Measurements from ENCODE around the gene ADAD2.

ADAD2 gene

DNA sequence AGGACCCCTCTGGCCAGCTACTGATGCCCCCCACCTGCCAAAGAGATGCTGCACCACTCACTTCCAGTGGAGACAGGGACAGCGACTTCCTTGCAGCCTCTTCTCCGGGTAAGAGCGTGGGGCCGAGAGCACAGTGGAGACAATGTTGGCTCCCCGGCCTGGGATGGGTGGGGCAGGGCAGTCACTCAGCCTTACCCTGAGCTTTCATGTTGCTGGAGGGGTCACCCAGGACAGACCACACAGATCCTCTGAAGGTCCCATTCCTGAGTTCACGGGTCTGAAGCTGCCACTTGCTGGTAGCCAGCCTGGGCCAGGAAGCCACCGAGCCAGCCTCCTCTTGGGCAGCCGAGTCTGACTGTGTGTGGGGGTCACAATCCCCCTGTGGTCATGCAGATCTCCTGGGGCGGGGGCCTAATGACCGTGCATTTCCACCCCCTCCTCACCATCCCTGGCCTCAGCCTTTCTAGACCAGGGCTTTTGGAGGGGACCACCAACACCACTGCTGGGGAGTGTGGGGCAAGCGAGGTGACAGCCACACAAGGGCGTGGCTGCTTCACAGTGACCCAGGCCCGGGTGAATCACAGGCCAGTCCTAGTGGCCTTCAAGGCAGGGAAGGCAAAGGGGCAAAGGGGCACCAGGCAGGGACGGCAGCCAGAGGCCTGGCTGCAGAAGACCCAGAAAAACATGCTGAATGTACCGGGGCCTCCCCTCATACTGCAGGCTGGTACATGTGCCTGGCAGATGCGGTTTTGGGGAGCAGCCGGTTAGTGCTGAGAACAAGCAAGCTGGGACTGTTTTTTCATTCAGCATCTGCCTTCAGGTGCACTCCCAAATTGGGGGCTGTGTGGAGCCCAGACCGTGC lies 14.5 kb upstream of the ADAD2 start:
- Histone ChIP-seq H3K4me3 (ENCODE audit: low read depth in 1 of 2, low read length in 2 of 2) (no peak overlapping the region), H3K9ac (ENCODE audit: low read depth in 1 of 2, low read length in 2 of 2) (no peak overlapping the region), H3K9me3 (ENCODE audit: control insufficient read depth in 1 of 2, low read length in 2 of 2) (no peaks in the 10 kb centered on the region), H3K36me3 (ENCODE audit: control insufficient read depth in 1 of 2, insufficient read depth in 2 of 2, low read length in 2 of 2) (peaks cover 11 to 25% of the 10 kb centered on the region in 2 donors), H3K4me1 (ENCODE audit: control insufficient read depth in 1 of 2, insufficient read depth in 2 of 2, low read length in 2 of 2) (peaks cover 18 to 25% of the 10 kb centered on the region in 2 donors), H3K27ac (ENCODE audit: low read depth, low read length) (peak overlapping the region; percentile 68), H3K27me3 (ENCODE audit: control insufficient read depth in 1 of 2, insufficient read depth in 2 of 2, low read length in 2 of 2) (no peaks in the 10 kb centered on the region)

DNA sequence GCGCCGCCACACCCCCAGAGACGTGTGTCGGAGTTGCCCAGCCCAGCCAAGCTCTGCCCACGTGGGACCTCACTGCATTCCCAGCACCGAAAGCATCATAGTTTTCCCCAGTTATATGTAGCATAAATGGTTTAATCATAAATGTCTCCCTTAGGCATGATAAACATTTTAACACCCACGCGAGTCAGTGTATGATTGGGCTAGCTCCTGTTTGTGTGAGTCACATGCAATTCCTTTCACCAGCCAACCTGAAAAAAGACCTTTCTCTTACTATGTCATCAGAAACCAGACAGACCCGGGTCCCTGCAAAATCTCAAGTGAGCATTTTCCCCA lies 13.2 kb upstream of the ADAD2 start:
- H3K9ac ChIP-seq (ENCODE audit: low read depth in 1 of 2, low read length in 2 of 2), result no peak overlapping the region

DNA sequence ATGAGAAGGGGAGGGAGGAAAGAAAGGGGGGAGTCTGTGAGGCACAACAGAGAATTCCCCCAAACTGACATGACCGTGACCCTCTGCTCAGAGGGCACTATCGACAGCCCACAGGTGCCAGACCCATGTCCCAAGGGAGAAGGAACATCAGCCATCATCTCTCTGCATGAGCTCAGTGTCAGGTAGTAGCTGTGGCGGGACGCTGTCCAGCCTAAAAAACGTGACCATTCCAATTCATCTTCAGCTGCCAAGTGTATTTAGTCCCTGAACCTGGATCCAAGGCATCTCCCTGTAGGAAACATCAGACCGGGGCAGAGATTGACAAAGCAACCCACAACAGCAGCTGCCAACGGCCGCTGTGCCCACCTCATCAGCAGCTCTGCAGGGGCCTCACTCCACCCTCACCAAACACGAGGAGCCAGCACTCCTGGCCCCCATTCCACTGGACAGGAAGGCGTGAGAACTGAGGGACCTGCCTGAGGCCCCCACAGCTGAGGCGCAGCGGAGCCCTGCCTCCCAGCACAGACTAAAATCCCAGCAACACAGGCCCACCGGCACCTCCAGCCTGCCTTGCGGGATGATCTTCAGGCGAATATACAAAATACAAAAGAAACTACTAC lies 12.7 kb upstream of the ADAD2 start:
- Histone ChIP-seq H3K4me3 (ENCODE audit: low read depth in 1 of 2, low read length in 2 of 2) (no peak overlapping the region), H3K27ac (ENCODE audit: low read depth, low read length) (no peak overlapping the region), H3K9me3 (ENCODE audit: control insufficient read depth in 1 of 2, low read length in 2 of 2) (no peaks in the 10 kb centered on the region), H3K4me1 (ENCODE audit: control insufficient read depth in 1 of 2, insufficient read depth in 2 of 2, low read length in 2 of 2) (peaks cover 18 to 25% of the 10 kb centered on the region in 2 donors), H3K27me3 (ENCODE audit: control insufficient read depth in 1 of 2, insufficient read depth in 2 of 2, low read length in 2 of 2) (no peaks in the 10 kb centered on the region), H3K36me3 (ENCODE audit: control insufficient read depth in 1 of 2, insufficient read depth in 2 of 2, low read length in 2 of 2) (peaks cover 26 to 43% of the 10 kb centered on the region in 2 donors), H3K9ac (ENCODE audit: low read depth in 1 of 2, low read length in 2 of 2) (no peak overlapping the region)

More for the DNA sequence above, 13.2 kb upstream of the ADAD2 start:
- peaks cover 18 to 25% of the 10 kb centered on the region in 2 donors for H3K4me1 ChIP-seq (ENCODE audit: control insufficient read depth in 1 of 2, insufficient read depth in 2 of 2, low read length in 2 of 2)
- peaks cover 23 to 37% of the 10 kb centered on the region in 2 donors for H3K36me3 ChIP-seq (ENCODE audit: control insufficient read depth in 1 of 2, insufficient read depth in 2 of 2, low read length in 2 of 2)
- no peak overlapping the region for H3K4me3 ChIP-seq (ENCODE audit: low read depth in 1 of 2, low read length in 2 of 2)
- peak overlapping the region; percentile 44 for H3K27ac ChIP-seq (ENCODE audit: low read depth, low read length)
- H3K9me3 ChIP-seq (ENCODE audit: control insufficient read depth in 1 of 2, low read length in 2 of 2), result no peaks in the 10 kb centered on the region
- no peaks in the 10 kb centered on the region for H3K27me3 ChIP-seq (ENCODE audit: control insufficient read depth in 1 of 2, insufficient read depth in 2 of 2, low read length in 2 of 2)

DNA sequence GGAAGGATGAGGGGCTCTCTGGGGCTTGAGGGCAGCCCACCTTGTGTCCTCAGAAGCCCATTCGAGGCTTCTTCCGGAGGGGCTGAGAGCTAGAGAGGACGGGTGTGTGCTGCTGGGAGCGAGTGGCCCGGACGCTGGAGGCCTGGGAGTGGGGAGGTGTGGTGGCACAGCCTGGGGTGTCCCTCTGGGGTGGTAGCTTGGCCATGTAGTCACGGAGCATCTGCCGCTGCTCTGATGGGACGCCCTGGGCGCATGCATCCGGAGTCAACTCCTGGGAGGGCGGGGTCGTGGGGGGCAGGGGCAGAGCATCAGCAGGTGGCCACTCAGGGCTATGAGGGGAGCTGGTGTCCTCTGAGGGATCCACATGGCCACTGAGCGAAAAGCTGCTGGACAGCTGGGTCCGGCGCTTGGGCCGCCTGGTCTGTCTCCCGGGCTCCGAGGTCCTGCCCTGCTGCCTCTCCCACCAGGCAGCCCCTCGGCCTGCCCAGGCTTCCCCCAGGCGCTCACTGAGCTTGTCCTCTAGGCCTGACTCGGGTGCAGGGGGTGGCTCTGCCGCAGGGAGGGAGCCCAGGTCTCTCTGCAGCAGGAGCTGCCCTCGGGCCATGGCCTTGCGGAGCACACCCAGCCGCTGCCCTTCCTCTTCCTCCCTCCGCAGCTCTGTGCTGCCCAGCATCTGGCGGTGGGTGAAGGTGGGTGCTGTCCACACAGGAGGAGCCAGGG lies 11.9 kb upstream of the ADAD2 start:
- Histone ChIP-seq H3K36me3 (ENCODE audit: control insufficient read depth in 1 of 2, insufficient read depth in 2 of 2, low read length in 2 of 2) (peaks cover 29 to 50% of the 10 kb centered on the region in 2 donors), H3K9ac (ENCODE audit: low read depth in 1 of 2, low read length in 2 of 2) (no peak overlapping the region), H3K27ac (ENCODE audit: low read depth, low read length) (no peak overlapping the region)

DNA sequence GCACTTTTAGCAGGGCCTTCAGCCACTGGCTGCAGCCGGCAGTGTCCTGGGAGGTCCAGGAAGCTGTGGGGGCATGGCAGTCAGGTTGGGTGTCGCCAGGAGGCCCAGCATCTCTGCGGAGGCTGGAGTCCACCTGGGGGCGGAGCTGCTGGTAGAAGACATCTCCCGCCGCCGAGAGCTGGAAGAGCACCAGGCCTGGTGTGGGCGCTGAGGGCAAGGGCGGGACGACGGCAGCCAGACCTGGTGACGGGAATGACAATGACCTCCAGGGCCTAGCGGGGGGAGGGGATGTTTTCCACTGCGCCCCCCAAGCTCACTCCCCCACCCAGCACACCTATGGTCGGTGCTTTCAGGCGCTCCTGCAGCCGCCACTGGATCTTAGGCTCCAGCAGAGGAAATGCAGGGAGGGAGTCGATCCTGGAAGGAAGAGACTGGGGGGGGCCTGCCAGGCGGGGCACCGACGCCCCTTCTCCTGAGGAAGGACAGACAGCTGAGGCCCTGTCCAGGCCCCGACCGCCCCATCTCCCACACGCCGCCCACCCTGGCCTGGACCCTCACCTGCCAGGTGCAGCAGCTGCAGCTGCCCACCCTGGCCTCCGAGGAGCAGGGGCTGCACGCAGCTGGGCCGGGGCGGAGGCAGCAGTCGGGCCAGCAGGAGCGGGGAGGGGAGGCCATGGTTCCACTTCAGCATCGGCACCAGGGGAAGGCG lies 11.2 kb upstream of the ADAD2 start:
- Histone ChIP-seq H3K4me1 (ENCODE audit: control insufficient read depth in 1 of 2, insufficient read depth in 2 of 2, low read length in 2 of 2) (peaks cover 18 to 27% of the 10 kb centered on the region in 2 donors), H3K9ac (ENCODE audit: low read depth in 1 of 2, low read length in 2 of 2) (no peak overlapping the region), H3K27ac (ENCODE audit: low read depth, low read length) (no peak overlapping the region), H3K27me3 (ENCODE audit: control insufficient read depth in 1 of 2, insufficient read depth in 2 of 2, low read length in 2 of 2) (no peaks in the 10 kb centered on the region), H3K36me3 (ENCODE audit: control insufficient read depth in 1 of 2, insufficient read depth in 2 of 2, low read length in 2 of 2) (peaks cover 29 to 57% of the 10 kb centered on the region in 2 donors), H3K4me3 (ENCODE audit: low read depth in 1 of 2, low read length in 2 of 2) (no peak overlapping the region), H3K9me3 (ENCODE audit: control insufficient read depth in 1 of 2, low read length in 2 of 2) (no peaks in the 10 kb centered on the region)

More for the DNA sequence above, 11.9 kb upstream of the ADAD2 start:
- no peak overlapping the region for H3K4me3 ChIP-seq (ENCODE audit: low read depth in 1 of 2, low read length in 2 of 2)
- peaks cover 18 to 25% of the 10 kb centered on the region in 2 donors for H3K4me1 ChIP-seq (ENCODE audit: control insufficient read depth in 1 of 2, insufficient read depth in 2 of 2, low read length in 2 of 2)
- no peaks in the 10 kb centered on the region for H3K9me3 ChIP-seq (ENCODE audit: control insufficient read depth in 1 of 2, low read length in 2 of 2)
- H3K27me3 ChIP-seq (ENCODE audit: control insufficient read depth in 1 of 2, insufficient read depth in 2 of 2, low read length in 2 of 2), result no peaks in the 10 kb centered on the region

DNA sequence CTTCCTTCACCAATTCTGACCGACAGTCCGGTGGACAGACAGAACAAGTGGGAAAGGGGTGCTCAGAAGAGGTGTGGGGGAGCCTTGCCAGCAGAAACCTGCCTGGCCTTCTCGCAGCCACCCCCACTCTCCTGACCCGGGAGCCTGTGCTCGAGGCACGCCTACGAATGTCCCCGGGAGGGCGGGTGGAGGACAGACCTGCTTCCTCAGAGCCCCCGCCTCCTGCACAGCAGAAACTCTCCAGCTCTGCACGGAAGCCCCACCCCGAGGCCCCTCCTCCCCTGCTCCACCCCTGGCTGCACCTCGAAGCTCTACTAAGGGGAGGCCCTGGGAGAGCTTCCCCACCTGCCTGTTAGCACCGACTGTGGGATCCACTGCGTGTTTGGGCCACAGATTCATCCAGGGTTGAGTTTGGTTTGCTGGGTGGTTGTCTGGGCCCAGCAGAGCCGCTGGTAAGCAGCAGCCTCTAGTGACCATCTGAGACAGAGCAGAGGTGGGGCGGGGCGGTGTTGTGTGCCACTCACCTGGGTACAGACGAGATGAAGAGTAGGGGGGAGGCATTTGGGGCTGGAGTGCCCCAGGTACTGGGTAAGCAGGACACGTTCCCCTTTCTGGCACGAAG lies 10.3 kb upstream of the ADAD2 start:
- Histone ChIP-seq H3K4me3 (ENCODE audit: low read depth in 1 of 2, low read length in 2 of 2) (no peak overlapping the region), H3K9ac (ENCODE audit: low read depth in 1 of 2, low read length in 2 of 2) (no peak overlapping the region), H3K36me3 (ENCODE audit: control insufficient read depth in 1 of 2, insufficient read depth in 2 of 2, low read length in 2 of 2) (peaks cover 29 to 58% of the 10 kb centered on the region in 2 donors), H3K9me3 (ENCODE audit: control insufficient read depth in 1 of 2, low read length in 2 of 2) (no peaks in the 10 kb centered on the region), H3K27ac (ENCODE audit: low read depth, low read length) (no peak overlapping the region), H3K4me1 (ENCODE audit: control insufficient read depth in 1 of 2, insufficient read depth in 2 of 2, low read length in 2 of 2) (peaks cover 18 to 27% of the 10 kb centered on the region in 2 donors), H3K27me3 (ENCODE audit: control insufficient read depth in 1 of 2, insufficient read depth in 2 of 2, low read length in 2 of 2) (no peaks in the 10 kb centered on the region)

DNA sequence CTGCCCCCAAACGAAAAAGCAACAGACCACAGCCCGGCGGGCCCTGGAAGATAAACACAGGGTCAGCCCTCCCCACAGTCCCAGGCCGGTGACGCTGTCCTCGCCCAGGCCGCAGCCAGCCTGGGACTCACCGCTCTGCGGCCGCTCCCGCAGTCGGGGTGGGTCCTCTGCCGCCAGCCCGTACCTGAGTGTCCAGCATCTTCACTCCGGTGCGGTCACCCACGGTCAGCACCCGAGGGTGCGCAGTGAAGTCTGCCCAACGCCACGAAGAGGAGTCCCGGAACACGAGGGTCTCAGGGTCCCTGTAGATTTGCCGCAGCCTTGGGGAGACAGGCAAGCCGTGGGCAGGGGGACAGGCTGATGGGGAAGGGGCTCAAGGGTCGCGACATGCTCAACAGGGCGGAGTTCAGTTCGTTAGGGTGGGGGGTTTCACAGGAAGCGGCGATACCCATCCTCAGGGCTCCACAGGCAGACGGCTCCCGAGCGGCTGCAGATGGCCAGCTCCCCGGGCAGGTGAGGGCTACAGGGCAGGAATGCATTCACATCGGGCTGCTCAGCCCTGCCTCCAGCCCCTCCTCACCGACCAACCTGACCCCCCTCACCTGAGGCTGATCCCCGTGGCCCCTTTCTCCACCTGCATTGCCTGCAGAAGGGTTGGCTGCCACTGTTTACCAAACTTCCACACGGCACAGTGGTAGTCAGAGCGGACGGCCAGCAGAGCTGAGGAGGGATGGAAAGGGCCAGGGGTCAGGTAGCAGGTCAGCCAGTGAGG lies 9.6 kb upstream of the ADAD2 start:
- Histone ChIP-seq H3K9ac (ENCODE audit: low read depth in 1 of 2, low read length in 2 of 2) (no peak overlapping the region), H3K27ac (ENCODE audit: low read depth, low read length) (no peak overlapping the region), H3K27me3 (ENCODE audit: control insufficient read depth in 1 of 2, insufficient read depth in 2 of 2, low read length in 2 of 2) (no peaks in the 10 kb centered on the region), H3K4me1 (ENCODE audit: control insufficient read depth in 1 of 2, insufficient read depth in 2 of 2, low read length in 2 of 2) (peaks cover 17 to 26% of the 10 kb centered on the region in 2 donors), H3K4me3 (ENCODE audit: low read depth in 1 of 2, low read length in 2 of 2) (no peak overlapping the region), H3K36me3 (ENCODE audit: control insufficient read depth in 1 of 2, insufficient read depth in 2 of 2, low read length in 2 of 2) (peaks cover 29 to 58% of the 10 kb centered on the region in 2 donors), H3K9me3 (ENCODE audit: control insufficient read depth in 1 of 2, low read length in 2 of 2) (no peaks in the 10 kb centered on the region)

DNA sequence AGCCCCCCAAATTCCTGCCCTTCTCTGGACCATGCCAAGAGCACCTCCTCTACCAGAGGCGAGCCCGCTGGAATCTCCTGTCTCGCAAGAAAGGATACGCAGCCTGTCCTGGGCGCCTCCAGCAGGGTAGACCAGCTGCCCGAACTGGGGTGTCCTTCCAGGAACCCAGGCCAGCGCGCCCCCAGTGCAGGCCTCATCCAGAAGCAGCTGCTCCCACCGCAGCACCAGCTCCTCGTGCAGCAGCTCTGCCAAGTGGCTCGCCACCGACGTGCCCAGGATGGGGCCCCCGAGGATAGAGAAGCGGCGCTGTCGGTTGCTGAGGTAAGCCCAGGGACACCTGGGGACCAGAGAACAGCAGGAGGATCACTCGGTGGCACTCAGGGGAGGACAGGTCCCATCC lies 8.9 kb upstream of the ADAD2 start:
- Histone ChIP-seq H3K27ac (ENCODE audit: low read depth, low read length) (no peak overlapping the region), H3K4me3 (ENCODE audit: low read depth in 1 of 2, low read length in 2 of 2) (no peak overlapping the region), H3K9me3 (ENCODE audit: control insufficient read depth in 1 of 2, low read length in 2 of 2) (no peaks in the 10 kb centered on the region), H3K27me3 (ENCODE audit: control insufficient read depth in 1 of 2, insufficient read depth in 2 of 2, low read length in 2 of 2) (no peaks in the 10 kb centered on the region), H3K9ac (ENCODE audit: low read depth in 1 of 2, low read length in 2 of 2) (no peak overlapping the region), H3K4me1 (ENCODE audit: control insufficient read depth in 1 of 2, insufficient read depth in 2 of 2, low read length in 2 of 2) (peaks cover 10 to 20% of the 10 kb centered on the region in 2 donors), H3K36me3 (ENCODE audit: control insufficient read depth in 1 of 2, insufficient read depth in 2 of 2, low read length in 2 of 2) (peaks cover 29 to 58% of the 10 kb centered on the region in 2 donors)
